ENCODE results near the gene TEX35. TPM values are rescaled to one million over a fixed set of nuclear protein-coding genes. Genes with fewer than 3 reads are reported as not detected.

TEX35 gene
- polyA plus RNA-seq, 1 experiment, result not detected

- Histone ChIP-seq H3K4me3 (ENCODE audit: low read depth, low read length) (no peak overlapping the region), H3K27me3 (ENCODE audit: control insufficient read depth, insufficient read depth, low read length) (no peaks in the 10 kb centered on the region), H3K36me3 (ENCODE audit: control insufficient read depth, insufficient read depth, low read length) (no peaks in the 10 kb centered on the region)
- CTCF ChIA-PET, result interaction anchor here (0.6 to 16.1 kb wide), 6 partner anchors 9 to 465 kb away, joined by 3 to 375 read pairs (median 4); no protein-coding TSS in a partner anchor
- POLR2A ChIA-PET, result no interaction called here
- TF ChIP-seq CTCF (IDR thresholded peaks at IDR 0.05; ENCODE audit: insufficient read depth, low read depth, low read length), result no peak
- no peak for DNase-seq (ENCODE audit: low read depth)
These were observed 26.4 kb downstream of the TEX35 start for GRCh38 chr1:178539291-178539690.

GRCh38 chr1:178540204-178540603, 27.3 kb downstream of the TEX35 start:
- DNase-seq (ENCODE audit: low read depth), result no peak
- TF ChIP-seq CTCF (IDR thresholded peaks at IDR 0.05; ENCODE audit: insufficient read depth, low read depth, low read length), result no peak
- Histone ChIP-seq H3K4me3 (ENCODE audit: low read depth, low read length) (no peak overlapping the region), H3K36me3 (ENCODE audit: control insufficient read depth, insufficient read depth, low read length) (no peaks in the 10 kb centered on the region), H3K27me3 (ENCODE audit: control insufficient read depth, insufficient read depth, low read length) (no peaks in the 10 kb centered on the region)
- CTCF ChIA-PET, result interaction anchor here (0.9 to 16.1 kb wide), 11 partner anchors 8 to 464 kb away, joined by 3 to 375 read pairs (median 5); partner anchors contain the start of gene RALGPS2
- POLR2A ChIA-PET, result no interaction called here

- Histone ChIP-seq H3K4me3 (ENCODE audit: low read depth, low read length) (no peak overlapping the region), H3K36me3 (ENCODE audit: control insufficient read depth, insufficient read depth, low read length) (peaks cover 2% of the 10 kb centered on the region), H3K27me3 (ENCODE audit: control insufficient read depth, insufficient read depth, low read length) (no peaks in the 10 kb centered on the region)
- ChIA-PET CTCF (interaction anchor here (0.9 to 16.1 kb wide), 12 partner anchors 8 to 463 kb away, joined by 3 to 375 read pairs (median 4); partner anchors contain the start of gene RALGPS2), POLR2A (no interaction called here)
- DNase-seq (ENCODE audit: low read depth), result peak; percentile 76
- TF ChIP-seq CTCF (IDR thresholded peaks at IDR 0.05; ENCODE audit: insufficient read depth, low read depth, low read length), result no peak
These were observed 27.7 kb downstream of the TEX35 start for GRCh38 chr1:178540646-178541045.

GRCh38 chr1:178541379-178541778, 28.5 kb downstream of the TEX35 start:
- peaks cover 2% of the 10 kb centered on the region for H3K36me3 ChIP-seq (ENCODE audit: control insufficient read depth, insufficient read depth, low read length)
- POLR2A ChIA-PET, result no interaction called here

More at GRCh38 chr1:178541379-178541778, 28.5 kb downstream of the TEX35 start:
- no peak for DNase-seq (ENCODE audit: low read depth)
- Histone ChIP-seq H3K27me3 (ENCODE audit: control insufficient read depth, insufficient read depth, low read length) (no peaks in the 10 kb centered on the region), H3K4me3 (ENCODE audit: low read depth, low read length) (no peak overlapping the region)
- CTCF ChIA-PET, result interaction anchor here (0.8 to 16.1 kb wide), 11 partner anchors 9 to 473 kb away, joined by 3 to 375 read pairs (median 4); partner anchors contain the start of gene RALGPS2
- TF ChIP-seq CTCF (IDR thresholded peaks at IDR 0.05; ENCODE audit: insufficient read depth, low read depth, low read length), result no peak

Measured in BJ (cell line).